SHP77 (cell line): ENCODE measurements around the gene PDZRN4.

Experiments
- DNase-seq, 2 experiments: peaks; one replicate each; lab custom pipeline; 2025; lab: John Stamatoyannopoulos, UW

Gene PDZRN4

DNA sequence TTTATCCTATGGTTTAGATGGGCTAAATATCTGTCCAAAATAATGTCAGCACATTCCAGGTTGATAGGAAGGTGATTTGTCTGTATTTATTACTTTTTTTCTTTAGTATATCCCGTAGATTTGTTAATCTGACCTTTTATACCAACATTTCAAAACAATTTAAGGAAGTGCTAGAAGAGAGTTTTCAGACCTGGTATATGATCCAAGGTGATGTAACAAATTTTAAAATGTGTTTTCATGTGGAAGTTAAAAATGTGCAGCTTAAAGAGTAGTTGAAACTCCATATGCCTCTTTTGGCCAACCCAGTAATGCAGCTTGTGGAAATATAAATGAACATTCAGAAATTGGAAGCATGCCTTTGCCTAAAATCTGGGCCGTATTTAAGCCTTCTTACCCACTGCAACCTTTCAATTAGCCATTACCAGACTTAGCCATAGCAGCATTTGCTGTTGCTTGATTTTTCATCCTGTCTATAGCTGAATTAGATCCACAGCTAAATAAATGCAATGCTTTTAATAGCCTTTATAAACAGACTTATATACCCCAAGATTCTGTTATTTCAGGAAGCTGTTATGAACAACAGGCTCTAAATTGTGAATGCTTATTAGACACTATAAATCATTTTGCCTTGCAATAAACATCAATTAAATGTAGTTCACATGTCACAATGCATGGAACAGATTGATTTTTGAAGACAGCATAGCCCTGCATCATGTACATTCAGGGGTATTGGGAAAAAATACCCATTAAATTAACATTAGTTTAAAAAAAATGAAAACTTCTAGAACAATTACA, 271.2 kb downstream of the PDZRN4 start:
- DNase-seq: no peak

DNA sequence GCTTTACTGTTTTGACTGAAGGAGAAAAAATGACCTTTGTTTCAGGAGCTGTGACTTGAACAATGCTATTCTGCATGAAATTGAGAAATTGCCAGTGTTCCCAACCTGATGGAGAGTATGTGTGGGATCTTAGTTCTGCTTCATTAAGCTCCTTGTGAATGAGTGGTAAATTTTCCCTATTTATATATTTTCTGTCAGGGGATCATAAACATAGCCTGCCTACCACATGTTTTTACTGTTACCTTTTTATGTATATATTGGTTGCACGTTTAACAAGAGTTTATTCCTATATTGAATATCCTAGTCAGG, 271.7 kb downstream of the PDZRN4 start:
- DNase-seq: no peak

DNA sequence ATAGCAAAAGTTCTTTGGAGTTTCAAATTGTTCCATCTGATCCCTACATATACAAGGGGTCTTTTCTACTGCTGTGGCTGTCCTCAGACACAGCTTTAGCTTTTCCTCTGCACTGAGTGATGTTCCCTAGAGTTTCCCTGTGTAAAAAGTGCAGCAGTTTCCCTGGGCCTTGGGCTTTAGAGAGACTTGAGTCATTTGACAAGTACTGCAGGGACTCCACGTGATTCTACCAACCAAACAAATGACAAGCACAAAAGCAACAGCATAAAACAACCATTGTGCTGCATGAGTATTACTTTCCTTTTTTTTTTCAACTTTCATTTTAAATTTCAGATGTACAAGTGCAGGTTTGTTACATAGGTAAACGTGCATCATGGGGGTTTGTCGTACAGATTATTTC, 272.8 kb downstream of the PDZRN4 start:
- DNase-seq: no peak

DNA sequence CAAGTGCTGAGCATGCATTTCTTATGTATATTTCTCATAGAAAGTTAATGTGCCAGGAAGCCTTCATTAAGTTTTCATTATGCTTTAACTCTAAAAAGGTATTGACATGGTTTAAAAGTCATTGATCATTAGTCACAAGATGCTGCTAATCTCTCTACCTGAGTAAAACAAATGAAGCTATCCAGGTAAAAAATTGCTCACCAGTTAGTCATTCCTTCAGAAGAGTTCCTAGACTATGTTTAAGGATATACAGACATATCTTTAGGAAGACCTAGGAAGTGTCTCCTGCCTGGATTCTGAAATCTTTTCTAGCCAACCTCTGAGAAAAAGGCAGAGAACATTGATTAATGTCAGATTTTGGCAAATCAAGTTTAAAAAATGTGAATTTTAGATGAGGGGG, 274.2 kb downstream of the PDZRN4 start:
- no peak for DNase-seq

DNA sequence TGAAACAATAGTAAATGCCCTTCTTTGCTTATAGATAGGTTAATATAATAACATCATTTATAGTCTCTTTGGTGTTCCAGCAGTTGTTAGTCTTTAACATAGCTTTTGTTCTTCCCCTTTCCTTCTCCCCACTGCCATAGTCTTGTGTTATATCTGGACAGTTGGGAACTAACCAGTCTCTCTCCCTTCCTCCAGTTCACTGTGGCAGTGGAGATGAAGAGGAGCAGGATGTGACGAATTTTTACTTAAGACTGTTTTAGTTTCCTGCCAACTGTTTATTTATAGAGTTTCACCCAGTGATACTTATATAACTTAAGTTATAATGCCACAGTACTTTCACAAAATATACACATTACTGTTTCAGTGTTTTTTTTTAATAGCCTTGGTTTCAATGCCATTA, 277.4 kb downstream of the PDZRN4 start:
- DNase-seq: no peak

DNA sequence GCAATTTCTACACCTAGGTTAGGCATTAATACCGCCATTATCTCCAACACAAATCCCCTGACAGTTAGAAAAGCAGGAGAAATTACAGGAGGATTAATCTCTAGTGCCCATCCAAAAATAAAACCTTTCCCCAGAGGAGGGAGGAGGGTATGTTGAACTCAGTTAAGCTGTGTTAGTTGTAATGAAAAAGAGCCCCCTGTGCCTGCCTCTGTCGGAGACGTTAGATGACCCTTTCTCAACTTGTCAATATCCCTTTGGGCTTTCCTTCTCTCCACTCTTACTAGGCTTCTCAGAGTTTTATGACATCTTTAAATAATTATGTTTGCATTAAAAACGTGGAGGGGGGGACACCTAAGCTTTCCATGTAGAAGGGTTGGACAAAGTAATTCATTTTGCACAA, 278.2 kb downstream of the PDZRN4 start:
- DNase-seq: no peak

DNA sequence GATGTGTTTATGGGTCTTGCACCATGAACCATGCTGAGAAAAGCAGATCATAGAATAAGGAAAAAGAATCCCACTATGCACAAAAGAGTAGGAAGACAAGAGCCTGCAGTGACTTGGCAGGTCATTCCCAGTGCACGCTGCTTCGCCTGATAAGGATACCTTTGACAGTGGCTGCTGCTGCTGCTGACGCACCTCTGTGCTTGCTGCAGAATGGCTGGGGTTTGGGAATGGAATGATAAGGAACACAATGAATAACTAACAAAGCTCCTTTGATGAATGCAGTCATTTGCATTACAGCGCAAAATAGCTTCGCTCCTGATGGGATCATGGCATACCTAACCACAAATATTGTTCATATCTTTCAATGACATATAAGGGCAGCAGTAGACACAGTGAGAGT, 278.7 kb downstream of the PDZRN4 start:
- DNase-seq: no peak

DNA sequence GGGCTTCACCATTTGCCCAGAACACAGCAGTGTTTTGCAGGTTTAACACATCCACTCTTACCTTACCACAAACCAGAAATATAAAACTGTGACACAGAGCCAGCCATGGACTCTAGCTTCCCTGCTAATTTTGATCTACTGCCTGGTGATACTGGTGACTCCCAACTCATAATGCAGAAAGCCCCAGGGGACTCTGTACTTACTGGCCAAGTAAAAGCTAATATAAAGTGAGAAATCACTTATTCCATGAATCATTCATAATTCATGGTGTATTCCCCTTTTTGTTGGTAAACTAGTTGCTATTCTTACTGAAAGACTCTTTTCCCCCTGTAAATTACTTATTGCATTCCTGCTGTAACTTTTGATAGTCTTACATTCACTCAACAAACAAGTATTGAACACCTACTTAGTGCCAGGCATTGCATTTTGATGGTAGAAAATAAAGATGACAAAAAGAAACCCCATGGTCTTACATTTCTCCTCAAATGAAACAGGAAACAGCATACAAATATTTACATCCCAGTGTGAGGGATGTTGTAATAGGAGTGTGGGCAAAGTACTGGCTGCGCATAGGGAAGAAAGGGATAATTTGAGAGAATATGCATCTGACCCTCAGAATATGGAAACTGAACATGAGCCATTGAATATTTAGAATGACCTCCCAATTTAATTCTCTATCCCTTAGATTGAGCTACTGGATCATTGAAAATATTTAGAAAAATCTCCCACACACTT, 279.6 kb downstream of the PDZRN4 start:
- DNase-seq: no peak

DNA sequence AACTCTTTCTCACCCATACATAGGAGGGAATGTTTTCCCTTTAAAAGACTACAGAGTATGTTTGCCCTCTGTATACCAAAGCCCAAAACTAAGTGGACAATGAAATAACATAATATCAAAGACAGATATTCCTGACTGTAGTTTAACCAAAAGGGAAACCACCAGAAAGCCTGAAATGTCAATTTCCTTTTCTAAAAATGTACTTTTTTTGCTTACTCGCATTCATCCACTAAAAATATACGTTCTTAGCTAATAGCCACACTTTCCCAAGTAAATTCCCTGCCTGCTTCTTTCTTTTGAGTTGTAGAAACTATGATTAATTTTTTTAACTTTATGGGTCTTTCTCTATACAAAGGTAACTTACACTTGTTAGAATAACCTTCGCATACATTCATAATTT, 280.2 kb downstream of the PDZRN4 start:
- no peak for DNase-seq

DNA sequence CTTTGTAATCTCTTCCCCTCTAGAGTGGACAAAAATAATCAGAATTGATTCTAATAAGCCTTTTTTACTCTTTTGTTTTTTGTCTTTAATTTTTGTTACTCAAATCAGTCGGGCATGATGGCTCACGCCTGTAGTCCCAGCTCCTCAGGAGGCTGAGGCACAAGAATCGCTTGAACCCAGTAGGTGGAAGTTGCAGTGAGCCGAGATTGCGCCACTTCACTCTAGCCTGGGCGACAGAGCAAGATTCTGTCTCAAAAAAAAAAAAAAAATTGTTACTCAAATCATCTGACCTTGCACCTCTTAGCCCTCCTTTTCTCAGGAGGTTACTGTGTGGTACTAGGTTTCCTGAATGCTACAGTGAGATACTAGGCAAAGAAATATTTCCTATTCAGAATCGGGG, 280.6 kb downstream of the PDZRN4 start:
- no peak for DNase-seq

DNA sequence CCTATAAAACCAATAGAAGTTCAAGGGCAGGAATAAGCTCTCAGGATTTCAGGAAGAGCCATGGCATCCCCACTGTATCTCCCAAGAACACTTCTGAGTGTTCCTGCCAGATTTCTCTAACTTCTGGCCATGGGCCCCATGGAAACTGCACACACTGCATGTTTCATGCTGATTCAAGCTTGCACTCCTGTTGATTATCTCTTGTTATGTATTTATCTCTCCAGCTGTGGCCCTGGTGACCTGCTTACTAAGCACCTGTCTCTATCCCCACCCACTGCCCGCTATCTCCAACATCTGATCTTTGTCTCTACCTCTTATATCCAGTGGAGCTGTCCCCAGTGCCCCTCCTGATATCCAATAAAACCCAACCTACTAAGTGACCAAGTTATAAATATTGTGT, 285.3 kb downstream of the PDZRN4 start:
- no peak for DNase-seq

DNA sequence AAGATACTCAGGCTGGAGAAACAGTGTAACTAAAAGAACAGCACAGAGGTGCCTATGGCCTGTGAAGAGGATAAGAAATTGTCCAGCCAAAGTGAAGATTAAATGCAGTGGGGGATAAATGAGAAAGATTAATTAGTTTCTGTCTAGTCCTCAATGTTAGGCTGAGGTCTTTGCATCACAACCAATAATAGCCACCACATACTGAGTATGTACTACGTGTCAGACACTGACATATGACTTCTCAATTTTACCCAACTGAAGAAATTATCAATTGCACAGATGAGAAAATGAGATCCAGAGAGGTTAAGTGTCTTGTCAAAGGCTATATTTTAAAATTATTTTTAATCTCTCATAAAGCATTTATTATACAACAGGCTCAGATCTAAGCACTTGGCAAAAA, 285.9 kb downstream of the PDZRN4 start:
- no peak for DNase-seq

DNA sequence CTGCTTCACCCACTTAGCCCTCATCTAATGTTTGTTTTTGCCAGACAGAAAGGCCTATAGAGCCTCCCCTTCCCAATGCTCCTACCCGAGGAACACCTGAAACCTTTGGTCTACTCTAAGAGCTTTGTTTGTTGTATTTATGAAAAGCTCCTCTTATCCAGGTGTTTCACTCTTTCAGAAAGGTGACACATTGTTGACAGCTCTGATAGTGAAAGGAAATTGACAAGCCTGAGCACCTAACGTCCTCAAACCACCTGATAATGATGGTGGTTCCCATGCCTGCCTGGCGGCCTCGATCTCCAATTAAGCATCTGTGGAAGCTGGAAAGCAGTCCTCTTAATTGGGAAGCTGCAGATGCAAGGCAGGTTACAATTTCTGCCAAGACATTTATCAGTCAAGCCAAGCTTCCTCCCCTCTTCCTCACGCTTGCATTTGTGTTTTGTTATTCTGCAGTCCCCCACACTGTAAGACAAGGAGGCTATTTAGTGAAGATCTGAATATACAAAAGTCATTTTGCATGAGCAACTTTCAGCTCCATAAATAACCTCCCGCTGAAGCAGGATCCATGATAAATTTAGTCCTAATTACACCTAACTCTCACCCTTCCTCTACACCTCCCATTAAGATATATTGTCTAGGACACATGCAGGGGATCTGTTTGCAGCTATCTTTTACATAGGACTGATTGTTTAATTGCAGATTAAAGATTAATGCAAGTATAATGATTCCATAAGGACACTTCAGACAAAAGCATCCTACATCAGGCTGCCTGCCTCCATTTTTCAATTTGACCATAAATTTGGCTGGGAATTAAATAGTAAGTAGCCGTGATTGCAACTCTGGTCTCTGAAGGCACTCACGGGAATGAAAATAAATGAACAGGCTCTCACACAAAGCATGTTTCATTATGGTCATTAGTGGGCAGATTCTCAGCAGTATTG, 288.6 kb downstream of the PDZRN4 start:
- DNase-seq: no peak

DNA sequence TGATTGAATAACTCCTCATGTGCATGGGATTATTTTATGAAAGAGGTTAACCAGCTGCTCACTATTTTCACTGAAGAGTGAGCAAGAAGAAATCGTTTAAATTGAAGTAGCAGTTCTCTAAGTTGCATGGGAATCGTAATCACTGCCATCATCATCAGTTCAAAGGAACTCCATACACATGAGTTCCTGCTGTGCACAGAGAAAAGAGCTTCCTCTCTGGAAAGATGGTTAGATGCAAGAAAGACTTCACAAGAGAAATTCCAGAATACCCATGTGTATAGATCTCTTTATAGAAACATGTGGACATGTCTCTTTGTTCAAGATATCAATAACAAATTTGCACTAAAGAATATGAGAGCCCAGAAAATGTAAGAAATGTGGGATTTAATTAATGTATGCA, 291.3 kb downstream of the PDZRN4 start:
- no peak for DNase-seq

DNA sequence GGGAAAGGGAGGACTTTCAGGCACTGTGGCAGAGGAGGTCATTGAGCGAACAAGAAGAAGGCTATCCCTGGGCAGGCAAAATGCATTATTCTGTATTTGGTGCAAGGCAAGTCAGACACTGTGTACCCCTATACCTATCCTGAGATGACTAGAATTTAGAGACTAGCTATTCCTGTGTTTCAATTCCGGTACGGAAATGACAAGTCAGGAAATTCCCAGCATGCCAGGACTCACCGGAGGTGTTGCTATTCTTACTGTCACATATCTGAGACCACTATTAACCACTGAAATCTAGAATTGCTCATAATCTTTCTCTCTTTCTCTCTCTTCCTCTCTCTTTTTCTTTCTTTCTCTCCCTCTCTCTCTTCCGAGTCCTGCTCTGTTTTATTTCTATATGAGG, 297.1 kb downstream of the PDZRN4 start:
- no peak for DNase-seq

DNA sequence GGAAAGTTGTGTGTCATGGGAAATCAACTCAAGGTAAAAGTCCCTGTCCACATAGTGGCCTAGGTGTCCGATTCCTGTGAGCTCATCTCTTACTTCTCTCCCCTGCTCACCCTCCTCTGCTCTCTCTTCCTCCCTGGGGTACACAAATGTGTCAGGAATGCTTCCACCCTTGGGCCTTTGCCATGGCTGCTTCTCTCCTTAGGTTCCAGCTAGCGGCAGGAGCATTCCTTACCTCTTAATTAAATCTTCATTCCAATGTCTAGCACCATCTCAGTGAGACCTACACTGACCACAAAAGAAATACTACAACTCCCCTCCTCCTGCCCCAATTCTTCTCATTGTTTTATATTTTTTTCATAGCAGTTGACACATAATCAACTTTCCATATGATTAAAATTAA, 298.6 kb downstream of the PDZRN4 start:
- DNase-seq: no peak

DNA sequence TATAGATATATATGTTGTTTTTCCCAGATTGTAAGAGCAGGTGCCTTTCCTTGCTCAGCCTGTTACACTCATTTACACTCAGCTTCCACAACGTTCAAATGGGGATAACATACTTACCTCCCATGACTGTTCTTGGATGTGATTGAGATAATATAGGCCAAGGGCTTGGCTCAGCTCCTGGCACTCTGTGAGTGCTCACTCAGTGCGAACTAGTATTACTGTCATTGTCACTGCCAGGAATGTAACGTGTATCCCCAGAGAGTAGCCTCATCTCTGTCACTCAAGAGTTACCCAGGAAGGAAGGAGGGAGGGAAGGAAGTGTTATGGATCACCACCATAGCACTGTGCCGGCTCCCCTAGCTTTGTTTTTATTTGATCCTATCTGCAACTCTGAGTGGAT, 307.9 kb downstream of the PDZRN4 start:
- DNase-seq: no peak

DNA sequence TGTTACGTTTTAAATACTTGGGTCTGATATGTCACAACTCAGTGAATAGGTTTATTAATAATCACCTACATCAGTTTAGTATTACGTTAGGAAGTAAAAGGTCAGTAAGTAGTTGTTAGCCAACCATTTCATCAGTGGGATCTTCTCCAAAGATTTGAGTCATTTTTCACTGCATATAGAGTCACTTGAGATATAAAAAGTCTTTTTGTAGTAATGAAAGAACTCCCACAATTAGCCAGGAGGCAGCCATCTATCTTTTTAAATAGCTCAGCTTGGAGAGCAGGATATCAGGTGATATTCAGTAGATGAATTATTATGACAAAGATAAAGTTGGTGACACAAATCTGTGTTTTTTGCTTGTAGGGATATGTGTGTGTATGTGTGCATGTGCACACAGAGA, 309.3 kb downstream of the PDZRN4 start:
- no peak for DNase-seq

DNA sequence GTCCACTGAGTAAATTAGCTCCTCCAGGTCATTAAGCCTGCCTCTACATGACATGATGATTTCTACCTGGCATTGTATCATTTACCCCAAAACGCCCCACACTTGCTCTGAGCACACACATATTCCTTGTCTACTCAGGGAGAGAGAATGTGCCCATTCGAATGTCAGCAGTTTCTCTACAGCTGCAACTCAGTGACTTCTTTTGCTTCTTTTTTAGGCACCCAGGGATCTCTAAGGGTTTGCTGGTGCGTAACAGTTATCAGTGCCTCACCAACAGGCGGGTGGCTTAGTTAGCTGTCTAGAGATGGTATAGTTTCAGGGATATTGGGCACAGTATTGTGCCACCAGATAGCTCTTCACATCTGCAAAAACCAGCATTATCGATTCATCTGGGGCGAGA, 316.9 kb downstream of the PDZRN4 start:
- no peak for DNase-seq

DNA sequence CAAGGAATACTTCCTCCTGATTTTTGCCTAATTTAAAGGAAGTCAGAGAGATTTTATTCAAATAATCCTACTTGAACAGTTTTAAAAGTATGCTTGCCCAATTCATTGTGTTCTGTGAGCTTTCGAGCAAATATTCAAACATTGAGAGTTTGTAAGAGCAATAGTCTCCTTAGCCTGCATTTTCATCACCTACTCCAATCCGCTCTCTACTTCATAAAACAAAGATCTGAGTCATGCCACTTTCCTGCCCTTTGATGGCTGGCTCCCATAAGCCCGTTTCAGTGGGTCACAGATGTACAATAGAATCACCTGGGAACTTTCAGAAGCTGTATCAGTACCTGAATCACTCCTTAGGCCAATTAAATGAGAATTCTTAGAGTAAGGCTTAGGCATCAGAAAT, 319.2 kb downstream of the PDZRN4 start:
- no peak for DNase-seq

DNA sequence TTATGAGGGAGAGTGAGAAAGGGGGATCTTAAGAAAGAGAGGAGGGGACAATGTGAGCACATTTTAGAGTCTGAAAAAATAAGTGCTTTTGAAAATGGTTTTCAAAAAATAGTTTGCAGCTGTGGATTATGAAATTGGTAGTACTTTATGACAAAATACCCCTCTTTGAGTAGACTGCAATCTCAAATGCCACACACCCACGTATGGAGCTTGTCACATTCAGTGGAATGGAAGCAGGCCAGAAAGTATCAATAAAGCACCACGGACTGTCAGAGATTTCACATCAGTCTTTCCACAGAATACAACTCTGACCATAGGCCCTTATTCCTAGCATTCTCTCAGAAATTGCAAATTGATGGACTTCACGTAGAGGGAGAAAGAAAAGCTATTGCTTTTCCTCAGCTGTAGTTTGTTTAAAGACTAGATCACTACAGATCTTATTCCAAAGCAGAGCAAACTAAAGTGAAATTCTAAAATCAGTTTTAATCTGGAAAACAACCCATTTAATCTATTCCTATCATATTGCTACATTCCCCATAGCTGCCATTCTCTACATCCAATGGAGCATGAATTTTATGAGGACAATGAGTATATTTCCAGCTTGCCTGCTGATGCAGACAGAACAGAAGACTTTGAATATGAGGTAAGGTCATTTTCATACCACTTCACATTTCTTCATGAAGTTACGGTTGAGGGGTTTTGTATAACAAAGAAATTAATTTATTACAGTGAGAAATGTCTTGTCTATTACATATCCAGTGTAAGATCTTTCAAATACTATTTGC, 321.3 kb downstream of the PDZRN4 start:
- no peak for DNase-seq

DNA sequence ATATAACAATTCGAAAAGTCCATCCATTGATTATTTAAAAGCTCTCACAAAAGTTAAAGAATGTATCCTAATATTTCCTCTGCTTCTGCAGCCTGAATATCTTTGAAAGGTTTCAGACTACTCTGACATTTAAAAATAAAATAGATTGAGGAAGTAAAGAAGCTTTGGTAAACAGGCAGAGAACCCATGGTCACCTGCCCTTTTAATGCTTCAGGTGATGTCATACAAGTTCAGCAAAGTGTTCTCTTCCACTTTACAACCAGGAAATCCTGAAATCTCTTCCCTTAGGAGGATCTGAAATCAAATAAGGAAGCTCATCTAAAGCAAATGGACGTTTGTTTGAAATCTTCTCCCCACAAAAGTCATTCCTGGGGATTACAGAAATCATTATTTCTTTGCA, 322.4 kb downstream of the PDZRN4 start:
- no peak for DNase-seq
